NK-92 (cell line): Measurements from ENCODE around the gene CNOT6.

Experiments
- DNase-seq: peaks from one replicate; lab custom pipeline; 2025; ENCODE audit not compliant: unreplicated experiment; lab: John Stamatoyannopoulos, UW

CNOT6 gene

DNA sequence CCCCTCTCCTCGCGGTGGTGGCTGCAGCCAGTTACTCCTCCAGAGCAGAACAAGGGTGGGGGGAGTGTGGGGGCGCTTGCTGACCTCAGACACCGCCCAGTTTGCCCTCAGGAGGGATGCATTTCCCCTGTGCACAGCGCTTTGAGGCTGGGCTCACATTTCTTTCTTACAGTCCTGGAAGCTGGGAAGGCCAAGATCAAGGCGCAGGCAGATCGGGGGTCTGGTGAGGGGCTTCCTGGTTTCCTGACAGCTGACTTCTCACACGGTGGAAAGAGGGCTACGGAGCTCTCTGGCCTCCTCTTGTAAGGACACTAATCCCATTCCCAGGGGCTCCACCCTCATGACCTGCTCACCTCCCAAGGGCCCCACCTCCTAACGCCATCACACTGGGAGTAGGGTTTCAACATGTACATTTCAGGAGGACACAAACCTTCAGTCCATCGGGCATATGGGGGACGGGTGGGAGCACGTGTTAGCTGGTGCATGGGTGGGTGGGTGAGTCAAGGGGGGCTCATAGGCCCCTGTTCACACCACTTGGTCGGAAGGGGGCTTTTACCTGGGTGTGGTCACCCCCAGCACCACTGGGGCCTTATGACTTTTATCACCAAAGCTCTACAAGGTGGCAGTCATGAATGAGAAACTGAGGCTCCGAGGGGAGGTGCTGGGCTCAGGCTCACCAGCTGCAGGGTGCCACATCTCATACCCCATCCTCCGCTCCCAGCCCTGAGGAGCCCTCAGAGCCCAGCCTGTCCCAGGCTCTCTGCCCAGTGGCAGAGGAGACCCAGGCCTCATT lies 104.8 kb downstream of the CNOT6 start:
- no peak for DNase-seq

DNA sequence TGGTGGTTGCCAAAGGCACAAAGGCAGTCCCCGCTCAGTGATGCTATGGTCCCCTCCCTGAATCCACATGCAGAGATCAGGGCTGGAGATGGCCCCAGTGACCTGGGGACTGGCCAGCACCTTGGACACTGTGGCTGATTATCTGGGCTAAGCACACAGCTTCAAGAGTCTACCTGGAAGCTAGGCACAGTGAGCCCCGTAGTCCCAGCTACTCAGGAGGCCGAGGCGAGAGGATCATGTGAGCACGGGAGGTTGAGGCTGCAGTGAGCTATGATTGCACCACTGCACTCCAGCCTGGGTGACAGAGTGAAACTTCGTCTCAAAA lies 105.4 kb downstream of the CNOT6 start:
- DNase-seq: no peak

DNA sequence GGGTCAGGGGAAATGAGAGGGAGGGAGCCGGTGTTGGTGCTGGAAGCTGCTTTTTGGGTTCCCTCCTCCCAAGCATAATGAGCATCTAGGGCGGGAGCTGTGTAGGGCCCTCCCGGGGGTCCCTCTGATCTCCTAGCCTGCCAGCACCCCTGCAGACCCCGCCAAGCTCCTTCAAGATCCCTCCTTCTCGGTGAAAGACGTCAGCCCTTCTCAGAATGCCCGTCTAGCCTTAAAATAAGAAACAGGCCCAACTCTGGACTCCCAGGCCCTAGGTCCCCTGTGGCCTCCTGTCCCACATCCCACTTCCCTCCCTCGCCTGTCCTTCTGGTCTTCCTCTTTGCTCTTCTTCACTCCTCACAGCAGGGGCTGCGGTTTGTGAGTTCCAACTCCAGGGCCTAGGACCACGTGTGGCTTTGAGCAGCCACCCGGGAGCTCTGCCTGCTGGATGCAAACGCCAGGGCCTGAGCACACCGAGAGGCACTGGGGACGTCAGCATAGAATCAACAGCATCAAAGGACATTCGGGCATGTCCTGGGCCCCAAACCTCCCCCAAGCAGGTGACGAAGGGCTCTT lies 105.9 kb downstream of the CNOT6 start:
- no peak for DNase-seq

DNA sequence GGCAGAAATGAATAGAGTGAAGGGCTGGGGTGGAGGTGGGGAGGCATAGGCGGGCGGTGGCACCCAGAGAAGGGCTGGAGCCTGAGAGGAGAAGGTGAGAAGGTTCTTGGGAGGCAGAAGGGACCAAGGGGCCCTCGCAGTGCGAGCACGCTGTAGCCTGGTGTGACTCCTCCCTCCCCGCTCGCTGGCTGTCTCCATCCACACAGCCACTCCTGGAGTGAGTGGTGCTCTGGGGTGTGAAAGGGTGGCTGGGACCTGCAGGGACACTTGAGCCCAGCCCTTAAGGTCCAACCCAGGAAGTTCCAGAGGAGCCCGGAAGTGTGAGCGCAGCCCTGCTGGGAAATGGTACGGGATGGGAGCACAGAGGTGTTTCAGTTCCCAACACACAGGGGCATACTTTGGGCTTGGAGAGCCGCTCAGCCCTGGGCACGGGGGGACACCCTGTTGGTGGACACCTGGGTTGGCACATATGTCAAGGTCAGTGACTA lies 106.4 kb downstream of the CNOT6 start:
- DNase-seq: no peak

DNA sequence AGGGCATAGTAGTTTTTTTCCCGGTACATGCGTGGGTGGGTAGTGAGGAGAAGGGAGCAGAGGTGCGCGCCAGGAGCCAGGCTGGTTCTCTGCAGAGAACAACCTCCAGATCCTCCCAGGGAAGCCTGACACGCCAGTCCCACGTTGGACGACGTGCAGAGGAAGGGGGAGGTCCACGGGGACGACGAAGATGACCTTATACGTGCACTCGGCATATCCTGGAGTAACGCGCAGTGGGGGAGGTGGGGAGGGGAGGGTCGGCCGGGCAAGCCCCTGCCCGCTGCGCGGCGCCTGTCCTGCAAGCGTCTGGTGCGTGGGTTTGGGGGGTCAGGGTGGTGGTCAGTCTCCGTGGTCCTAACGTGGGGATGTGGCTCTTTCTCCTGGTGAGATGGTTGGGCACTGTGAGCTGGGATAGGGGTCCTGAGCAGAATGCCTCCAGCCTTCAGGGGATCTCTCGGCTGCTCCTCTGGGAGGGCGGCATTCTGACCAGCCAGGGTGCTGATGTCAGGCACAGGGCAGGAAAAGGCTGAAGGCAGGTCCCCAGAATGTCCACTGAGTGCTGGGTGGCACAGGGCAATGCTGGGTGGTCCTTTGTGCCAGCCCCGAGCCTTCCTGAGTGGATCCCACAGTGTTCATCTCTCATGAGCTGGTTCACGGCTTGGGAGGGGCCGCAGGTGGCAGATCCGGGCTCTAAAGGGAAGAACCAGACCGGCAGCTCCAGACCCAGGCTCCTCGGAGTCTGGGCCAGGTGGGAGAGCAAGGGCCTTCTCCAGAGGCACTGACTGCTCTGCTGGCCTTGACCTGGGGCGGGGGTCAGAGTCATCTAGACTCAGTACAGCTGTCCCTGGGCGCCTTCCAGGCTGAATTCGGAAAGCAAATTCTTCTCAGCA lies 107.7 kb downstream of the CNOT6 start:
- DNase-seq: no peak

DNA sequence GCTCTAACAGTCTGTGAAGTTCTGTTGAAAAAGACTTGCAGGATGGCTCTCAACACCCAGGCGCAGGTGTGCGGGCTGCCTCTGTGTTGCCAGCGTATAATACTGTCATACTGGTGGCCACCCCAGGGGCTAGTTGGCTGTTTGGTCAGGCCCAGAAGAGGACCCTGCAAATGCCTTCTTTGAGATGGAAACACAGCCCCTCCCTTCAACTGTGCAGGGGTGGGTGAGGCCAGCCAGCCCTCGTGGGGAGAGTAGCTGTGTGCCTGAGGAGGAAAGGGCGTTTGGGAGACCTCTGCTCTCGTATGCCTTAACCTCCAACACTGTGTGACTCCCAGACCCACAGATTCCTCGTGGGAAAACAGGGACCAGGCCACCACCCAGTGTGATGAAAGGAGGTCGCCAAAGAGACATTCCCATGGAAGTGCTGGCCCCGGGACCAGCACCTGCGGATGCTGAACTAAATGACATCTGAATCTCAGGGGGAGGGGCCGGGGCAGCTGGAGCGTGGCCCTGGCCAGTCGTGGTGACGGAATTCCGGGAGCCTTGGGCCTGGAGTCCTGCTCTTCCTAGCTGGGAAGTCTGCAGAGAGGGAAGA lies 108.4 kb downstream of the CNOT6 start:
- no peak for DNase-seq

DNA sequence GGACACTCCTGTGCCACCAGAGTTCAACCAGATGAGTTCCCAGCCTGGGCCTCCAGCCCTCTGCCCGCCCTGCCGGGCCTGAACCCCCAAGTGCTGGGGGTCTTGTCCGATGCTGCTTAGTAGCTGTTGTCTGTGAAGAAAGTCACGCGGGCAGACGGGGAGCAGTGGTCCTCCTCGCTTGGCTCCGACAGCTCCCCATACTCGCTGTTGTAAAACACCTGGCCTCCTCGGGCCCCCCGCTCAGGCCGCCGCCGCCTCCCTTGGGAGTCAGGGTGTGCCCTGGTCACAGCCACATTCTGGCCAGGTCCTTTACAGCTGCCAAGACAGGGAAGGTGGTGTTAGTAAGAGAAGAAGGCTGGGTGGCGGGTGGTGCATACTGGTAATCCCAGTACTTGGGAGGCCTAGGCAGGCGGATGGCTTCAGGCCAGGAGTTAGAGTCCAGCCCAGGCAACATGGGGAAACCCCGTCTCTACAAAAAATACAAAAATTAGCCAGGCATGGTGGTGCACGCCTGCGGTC lies 109.0 kb downstream of the CNOT6 start:
- DNase-seq: no peak

DNA sequence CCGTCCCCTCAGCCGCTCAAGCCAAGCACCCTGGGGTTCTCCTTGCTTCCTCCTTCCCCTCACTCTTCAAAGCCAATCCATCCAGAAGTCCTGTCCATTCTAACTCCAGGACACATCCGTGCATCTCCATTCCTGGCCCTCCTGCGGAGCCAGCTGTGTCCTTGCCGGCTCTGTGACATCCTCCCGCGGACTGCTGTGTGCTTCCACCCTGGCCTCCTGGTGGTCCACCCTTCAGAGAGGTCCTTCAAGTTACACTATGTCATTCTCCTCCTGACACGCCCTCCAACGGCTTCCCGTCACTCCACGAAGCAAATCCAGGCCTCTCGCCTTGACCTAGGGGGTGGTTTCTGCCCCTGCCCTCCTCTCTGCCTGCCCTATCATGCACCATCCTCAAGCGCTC lies 110.1 kb downstream of the CNOT6 start:
- no peak for DNase-seq

DNA sequence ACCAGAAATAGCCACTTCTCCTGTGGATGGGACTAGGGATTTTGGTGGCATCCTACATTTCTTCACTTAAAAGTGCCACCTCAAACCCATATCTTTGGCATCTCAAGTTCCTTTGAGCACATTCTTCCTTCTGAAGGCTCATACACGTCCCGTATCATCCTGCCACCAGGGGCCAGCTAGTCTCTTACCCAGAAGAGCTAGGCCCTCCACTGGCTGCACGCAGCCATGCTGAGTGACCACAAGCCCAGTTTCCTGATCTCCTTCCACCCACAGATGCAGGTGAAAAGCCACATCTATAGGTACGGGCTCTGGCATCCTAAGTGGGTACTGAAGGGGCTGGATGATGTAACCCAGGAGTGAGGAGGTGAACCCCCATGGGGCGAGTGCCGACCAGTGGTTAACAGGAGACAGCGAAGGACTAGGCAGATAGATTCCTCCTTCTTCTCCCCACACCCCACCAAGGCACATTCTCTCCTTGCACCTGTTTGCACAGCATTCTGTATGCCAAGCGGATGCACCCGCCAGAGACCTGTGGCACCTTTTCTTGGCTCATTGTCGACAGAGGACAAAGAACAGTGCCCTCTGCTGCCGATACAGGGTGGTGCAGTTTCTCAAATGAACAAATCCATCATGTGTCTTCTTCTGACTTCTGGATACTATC lies 111.5 kb downstream of the CNOT6 start:
- DNase-seq: no peak

DNA sequence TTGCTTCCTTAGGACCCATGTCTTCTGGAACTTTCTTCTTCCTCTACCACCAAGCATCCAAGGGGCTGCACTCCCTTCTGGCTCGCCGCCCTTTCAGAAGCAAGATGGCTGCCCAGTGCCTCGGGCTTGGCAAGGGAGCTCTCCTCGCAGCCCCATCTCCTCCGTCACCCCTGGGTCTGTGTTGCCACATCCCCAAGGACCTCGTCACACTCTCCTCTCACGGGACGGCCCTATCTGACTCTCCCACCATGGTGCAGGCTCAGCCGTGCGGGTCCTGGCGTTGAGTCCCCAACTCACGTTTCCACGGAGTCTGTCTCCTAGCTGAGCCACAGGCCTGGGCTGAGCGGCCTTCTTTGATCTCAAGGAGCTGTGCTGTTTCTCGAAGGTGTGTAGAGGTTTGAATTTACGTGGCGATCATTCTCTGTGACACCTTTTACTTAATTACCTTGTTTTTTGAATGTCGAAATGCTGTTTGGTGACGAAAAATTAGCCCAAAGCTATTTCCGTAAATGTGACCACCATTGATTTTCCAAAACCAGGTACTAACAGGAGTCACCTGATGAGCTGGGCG lies 112.1 kb downstream of the CNOT6 start:
- no peak for DNase-seq

DNA sequence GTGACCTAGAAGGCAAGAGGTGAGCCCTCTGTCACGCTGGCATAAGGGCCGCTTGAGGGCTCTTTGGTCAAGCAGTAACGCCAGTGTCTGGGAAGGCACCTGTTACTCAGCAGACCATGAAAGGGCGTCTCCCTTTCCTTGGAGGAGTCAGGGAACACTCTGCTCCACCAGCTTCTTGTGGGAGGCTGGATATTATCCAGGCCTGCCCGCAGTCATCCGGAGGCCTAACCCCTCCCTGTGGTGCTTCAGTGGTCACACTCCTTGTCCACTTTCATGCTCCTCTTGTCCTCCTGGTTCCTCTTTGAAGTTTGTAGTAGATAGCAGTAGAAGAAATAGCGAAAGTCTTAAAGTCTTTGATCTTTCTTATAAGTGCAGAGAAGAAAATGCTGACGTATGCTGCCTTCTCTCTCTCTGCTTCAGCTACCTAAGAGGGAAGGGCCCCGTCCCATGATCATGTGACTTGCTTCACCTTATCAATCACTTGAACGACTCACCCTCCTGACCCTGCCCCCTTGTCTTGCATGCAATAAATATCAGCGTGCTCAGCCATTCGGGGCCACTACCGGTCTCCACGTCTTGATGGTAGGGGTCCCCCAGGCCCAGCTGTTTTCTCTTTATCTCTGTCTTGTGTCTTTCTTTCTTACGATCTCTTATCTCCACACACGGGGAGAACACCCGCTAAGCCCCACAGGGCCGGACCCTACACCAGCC lies 113.8 kb downstream of the CNOT6 start:
- DNase-seq: no peak

DNA sequence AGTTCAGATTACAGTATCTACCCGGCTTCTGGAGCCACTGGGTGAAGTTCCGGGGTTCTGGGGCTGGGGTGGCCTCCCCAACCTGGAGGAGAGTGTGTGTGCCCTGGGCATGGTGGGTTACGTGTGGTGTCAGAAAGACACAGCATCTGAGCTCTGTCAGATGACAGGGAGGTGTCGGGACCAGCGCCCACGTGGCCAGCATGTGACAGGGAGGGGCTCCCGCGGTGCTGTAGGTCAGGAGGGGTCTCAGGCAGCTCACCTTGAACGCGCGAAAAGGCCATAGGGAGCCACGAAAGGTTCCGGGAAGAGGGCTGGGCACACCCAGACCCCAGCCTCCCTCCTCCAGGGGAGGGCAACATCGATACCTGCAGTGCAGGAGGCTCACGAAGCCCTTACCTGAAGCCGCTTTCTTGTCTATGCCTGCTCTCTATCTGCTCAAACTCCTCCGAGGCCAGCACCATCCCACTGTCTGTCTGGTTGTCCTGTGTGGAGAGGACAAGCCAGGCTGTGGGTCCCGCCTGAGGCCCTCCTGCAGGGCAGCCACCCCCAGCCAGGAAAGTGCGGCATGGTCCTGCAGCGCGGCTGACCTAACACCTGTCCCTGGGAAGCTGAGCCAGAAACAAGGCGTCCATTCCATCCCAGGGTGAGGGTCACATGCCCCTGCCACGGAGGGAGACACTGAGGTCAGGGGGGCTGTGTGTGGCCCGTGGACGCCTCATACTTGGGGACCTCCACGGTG lies 114.6 kb downstream of the CNOT6 start:
- no peak for DNase-seq

DNA sequence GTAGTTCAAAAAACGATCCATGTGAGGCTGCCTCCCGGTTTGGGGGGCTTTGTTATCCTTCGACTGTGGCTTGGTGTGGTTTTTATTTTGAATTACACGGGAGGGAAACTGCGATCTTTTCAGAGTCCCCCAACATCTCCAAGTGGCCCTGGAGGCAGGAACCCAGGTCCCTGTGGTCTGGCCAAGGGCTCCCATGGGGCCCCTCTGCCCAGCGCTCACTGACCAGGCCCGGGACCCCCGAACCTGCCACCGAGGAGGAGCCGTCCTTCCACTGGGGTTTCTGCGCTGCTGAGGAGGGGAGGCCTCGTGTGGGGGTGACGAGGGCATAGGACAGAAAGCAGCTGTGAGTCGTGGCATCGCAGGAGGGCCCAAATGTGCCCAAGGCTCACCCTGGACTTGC lies 115.2 kb downstream of the CNOT6 start:
- DNase-seq: no peak

DNA sequence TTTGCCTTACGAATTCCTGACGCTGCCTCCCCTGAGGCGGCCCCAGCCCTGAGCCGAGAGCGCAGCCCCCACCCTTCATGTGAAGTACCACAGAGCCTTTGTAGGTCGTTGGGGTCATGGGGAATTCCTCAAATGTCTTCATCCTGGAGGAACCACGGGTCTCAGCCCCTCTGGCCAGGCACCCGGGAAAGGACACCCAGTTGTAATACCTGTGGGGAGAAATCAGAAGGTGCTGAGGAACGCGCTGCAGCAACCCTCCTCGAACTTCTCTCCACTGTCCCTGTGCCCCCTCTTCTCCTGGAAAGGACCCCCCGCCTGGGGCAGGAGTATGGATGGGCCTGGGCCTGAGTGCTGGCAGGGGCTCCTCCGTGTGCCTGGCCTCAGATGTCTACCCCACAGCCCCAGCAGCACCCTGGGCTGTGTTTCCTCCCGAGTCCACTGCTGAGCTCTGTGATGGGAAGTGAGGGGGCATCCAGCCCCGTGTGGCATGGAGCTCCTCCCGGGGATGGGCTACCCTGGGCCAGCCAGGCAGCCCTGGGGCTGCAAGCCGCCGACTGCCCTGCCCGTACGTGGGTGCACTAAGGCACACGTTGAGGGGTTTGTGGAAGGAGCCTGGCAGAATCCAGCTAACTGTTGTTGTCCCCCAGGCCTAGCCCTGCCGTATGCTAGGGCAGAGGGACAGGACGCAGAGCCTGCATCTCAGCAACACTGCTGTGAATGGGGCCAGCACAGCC lies 115.8 kb downstream of the CNOT6 start:
- DNase-seq: no peak

DNA sequence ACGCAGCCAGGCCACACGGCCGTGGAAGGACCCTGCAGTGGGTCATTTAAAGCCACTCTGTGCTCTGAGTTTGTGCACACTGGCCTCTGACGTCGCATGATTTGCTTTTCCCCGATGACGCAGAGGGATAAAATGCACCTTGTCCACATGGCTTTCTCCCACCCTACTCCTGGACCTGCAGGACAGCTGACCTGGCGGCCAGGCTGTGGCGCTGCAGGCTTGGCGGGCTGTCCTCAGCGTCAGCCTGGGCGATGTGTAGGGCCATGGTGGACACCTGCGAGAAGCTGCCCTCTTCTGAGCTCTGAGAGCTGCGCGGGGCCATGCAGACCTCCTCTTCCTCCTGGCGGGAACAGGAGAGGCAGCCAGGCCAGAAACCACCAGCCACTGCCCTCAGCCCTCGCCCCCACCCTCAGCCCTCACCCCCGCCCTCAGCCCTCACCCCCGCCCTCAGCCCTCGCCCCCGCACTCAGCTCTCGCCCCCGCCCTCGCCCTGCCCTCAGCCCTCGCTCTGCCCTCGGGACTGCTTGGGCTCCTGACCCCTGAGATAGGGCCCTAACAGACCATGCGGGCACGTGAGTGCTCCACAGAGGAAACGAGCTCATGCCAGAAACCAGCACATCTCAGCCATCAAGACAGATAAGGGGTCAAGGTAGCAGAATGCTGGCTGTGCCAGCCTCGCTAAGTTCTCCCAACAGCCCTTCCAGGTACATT lies 117.1 kb downstream of the CNOT6 start:
- DNase-seq: no peak

DNA sequence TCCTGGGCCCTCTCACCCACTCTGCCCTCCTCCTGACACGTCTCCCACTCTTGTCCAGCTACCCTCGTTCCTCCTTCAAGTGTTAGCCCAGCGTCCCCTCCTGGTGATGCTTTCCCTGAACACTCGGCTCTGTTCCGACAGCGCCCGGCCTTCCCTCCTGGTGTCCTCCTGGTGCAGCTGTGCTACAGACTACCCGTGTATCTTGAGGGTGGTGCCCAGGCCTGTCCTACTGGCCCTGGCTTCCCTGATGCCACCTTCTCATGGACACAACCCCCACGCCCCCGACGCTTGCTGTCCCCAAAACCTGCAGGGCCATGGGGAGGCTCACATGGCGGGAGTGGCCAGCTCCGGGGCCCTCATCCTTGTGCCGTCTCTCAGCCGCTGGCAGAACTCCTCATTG lies 118.5 kb downstream of the CNOT6 start:
- no peak for DNase-seq

DNA sequence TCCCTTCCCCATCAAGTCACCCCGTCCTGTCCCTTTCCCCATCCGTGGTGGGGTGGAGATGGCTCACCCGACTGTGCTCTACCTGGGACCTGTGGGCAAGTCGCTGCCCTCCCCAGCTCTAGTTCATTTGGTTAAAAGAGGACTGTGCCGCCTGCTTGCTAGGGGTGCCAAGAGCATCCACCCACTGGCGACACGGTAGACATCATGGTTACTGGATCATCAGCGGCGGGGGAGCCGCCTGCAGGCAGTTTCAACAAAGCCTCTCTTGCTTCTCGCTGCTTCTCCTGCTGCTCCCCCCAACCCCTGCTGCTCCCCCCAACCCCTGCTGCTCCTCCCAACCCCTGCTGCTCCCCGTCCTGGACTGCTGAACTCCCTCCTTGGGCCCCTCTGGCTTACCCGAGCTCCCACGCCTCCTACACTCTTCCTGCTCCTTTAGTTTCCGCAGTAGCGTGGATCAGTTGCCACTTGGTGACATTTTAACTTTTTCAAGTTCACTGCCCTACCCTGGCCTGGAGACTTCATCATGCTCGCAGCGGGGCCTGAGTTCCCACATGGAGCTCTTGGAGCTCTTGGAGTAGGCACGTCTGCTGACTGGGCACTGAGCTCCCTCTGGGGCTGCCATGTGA lies 119.1 kb downstream of the CNOT6 start:
- DNase-seq: no peak
